Measurements from ENCODE around the gene DKKL1.

Gene DKKL1

GRCh38 chr19:49338023-49338677 lies 25.5 kb upstream of the DKKL1 start:
- TF ChIP-seq, protein P1, sequence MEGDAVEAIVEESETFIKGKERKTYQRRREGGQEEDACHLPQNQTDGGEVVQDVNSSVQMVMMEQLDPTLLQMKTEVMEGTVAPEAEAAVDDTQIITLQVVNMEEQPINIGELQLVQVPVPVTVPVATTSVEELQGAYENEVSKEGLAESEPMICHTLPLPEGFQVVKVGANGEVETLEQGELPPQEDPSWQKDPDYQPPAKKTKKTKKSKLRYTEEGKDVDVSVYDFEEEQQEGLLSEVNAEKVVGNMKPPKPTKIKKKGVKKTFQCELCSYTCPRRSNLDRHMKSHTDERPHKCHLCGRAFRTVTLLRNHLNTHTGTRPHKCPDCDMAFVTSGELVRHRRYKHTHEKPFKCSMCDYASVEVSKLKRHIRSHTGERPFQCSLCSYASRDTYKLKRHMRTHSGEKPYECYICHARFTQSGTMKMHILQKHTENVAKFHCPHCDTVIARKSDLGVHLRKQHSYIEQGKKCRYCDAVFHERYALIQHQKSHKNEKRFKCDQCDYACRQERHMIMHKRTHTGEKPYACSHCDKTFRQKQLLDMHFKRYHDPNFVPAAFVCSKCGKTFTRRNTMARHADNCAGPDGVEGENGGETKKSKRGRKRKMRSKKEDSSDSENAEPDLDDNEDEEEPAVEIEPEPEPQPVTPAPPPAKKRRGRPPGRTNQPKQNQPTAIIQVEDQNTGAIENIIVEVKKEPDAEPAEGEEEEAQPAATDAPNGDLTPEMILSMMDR (IDR thresholded peaks at IDR 0.05; ENCODE audit: borderline replicate concordance, control extremely low read depth, extremely low read depth, insufficient read depth, missing control alignments): no peak

GRCh38 chr19:49338691-49339300 lies 24.9 kb upstream of the DKKL1 start:
- DNase-seq (ENCODE audit: low spot score): no peak

More at GRCh38 chr19:49338023-49338677, 25.5 kb upstream of the DKKL1 start:
- no peak for DNase-seq (ENCODE audit: low spot score)
- in situ Hi-C loops (cut with MboI; ENCODE audit: low sequenced_read_pairs, unreplicated experiment): no loop called here

GRCh38 chr19:49339301-49340068 lies 24.2 kb upstream of the DKKL1 start:
- no peak for DNase-seq (ENCODE audit: low spot score)

More at GRCh38 chr19:49338691-49339300, 24.9 kb upstream of the DKKL1 start:
- in situ Hi-C loops (cut with MboI; ENCODE audit: low sequenced_read_pairs, unreplicated experiment): no loop called here
- TF ChIP-seq, protein P1 (IDR thresholded peaks at IDR 0.05; ENCODE audit: borderline replicate concordance, control extremely low read depth, extremely low read depth, insufficient read depth, missing control alignments): no peak

DNA sequence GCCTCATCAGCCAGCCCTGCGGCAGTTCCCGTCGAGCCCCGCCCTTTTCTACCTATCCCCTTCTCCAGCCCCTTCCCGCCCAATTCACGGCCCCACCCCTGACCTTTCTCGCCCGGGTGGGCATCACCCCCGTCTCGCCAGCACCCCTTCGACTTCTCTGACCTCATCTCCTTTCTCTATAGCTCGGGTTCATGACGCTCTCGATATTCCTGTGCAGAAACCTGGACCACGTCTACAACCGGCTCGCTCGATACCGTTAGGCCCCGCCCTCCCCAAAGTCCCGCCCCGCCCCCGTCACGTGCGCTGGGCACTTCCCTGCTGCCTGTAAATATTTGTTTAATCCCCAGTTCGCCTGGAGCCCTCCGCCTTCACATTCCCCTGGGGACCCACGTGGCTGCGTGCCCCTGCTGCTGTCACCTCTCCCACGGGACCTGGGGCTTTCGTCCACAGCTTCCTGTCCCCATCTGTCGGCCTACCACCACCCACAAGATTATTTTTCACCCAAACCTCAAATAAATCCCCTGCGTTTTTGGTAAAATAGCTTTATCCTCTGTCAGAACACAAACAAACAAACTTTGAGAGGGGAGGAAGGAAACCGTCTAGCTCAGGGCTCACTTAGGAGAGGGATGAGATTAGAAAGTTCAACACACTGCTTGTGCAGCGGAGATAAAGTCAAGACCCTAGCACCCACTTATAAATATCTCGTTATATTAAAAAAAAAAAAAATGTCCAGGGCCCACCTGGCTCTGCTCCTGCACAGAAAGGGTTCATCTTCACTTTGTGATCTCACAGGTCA lies 23.4 kb upstream of the DKKL1 start:
- in situ Hi-C loops (cut with MboI; ENCODE audit: low sequenced_read_pairs, unreplicated experiment): no loop called here
- TF ChIP-seq, protein P1 (IDR thresholded peaks at IDR 0.05; ENCODE audit: borderline replicate concordance, control extremely low read depth, extremely low read depth, insufficient read depth, missing control alignments): no peak
- DNase-seq (ENCODE audit: low spot score): peak; percentile 96

More at GRCh38 chr19:49339301-49340068, 24.2 kb upstream of the DKKL1 start:
- in situ Hi-C loops (cut with MboI; ENCODE audit: low sequenced_read_pairs, unreplicated experiment): no loop called here
- TF ChIP-seq, protein P1 (IDR thresholded peaks at IDR 0.05; ENCODE audit: borderline replicate concordance, control extremely low read depth, extremely low read depth, insufficient read depth, missing control alignments): no peak

DNA sequence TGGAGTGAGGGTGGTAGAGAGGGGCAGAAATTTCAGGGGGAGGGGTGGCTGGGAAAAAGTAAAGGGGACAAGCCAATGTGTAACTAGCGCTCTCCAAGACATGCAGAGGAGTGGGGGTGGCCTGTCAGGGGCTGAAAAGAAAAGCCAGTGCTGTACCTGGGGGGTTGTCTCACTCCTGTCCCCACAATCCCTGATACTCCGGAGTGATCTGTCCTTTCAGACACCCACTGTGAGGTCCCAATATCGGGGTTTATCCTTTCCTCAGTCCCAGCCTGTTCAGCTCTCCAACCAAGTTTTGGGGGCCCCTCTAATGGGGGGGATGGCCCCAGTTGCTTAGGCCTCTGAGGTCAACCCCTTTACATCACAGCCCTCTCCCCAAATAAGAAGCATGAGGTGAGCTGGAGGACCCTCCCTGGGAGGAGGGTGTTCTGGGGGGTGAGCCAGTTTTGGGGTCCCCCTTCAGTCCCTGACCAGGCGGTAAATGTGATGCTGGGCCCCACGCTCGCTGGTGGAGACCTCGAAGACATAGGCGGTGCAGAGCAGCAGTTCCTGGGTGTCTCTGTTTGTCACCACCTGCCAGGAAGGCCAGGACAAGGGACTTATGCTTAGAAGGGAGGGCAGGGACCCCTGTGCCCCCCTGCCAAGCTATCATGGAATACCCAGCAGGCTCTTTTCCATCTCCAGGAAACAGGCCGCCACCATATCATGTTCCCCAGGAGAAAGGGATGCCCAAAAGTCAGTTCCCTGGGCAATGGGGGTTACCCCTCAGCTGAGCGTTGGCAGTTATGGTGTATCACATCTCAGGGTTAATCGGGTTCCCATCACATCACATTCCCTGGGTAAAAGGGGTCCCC lies 22.6 kb upstream of the DKKL1 start:
- TF ChIP-seq, protein P1 (IDR thresholded peaks at IDR 0.05; ENCODE audit: borderline replicate concordance, control extremely low read depth, extremely low read depth, insufficient read depth, missing control alignments): no peak
- DNase-seq (ENCODE audit: low spot score): peak; percentile 24
- in situ Hi-C loops (cut with MboI; ENCODE audit: low sequenced_read_pairs, unreplicated experiment): no loop called here
